A673 (cell line): ENCODE results near the gene MDFIC.

Experiments
- CTCF ChIP-seq: fragments of 300-800, 200-600 bp; sonication (generic); conservative IDR thresholded peaks from 2 replicates; pipeline ENCODE4 v1.5.1; 2017; ENCODE audit warnings: low read depth, mild to moderate bottlenecking, antibody characterized with exemption, low read length, moderate library complexity, mixed read lengths
- EZH2 ChIP-seq: fragments of 200-600 bp; sonication (generic); IDR thresholded peaks from 2 replicates; pipeline ENCODE4 v1.6.1; 2017; ENCODE audit warnings: borderline replicate concordance, low read depth, mild to moderate bottlenecking, mixed read lengths, antibody characterized with exemption, low read length; ENCODE audit not compliant: poor library complexity, severe bottlenecking

GRCh38 chr7:115056019-115056418, 134.1 kb downstream of the MDFIC start:
- TF ChIP-seq CTCF, result no peak
- TF ChIP-seq EZH2, result no peak
